Mononuclear cell (primary cell): ENCODE measurements around the gene C11orf54. TPM values are rescaled to one million over a fixed set of nuclear protein-coding genes. Genes with fewer than 3 reads are reported as not detected.

Experiments used
- H3K27me3 ChIP-seq: 2 replicates; pipeline ENCODE4 v1.6.0; 2011; ENCODE audit warnings: low read length, control low read depth; ENCODE audit not compliant: insufficient read depth
- H3K4me1 ChIP-seq: 2 replicates; pipeline ENCODE4 v1.5.1; 2011; ENCODE audit warnings: mild to moderate bottlenecking, low read length, control low read depth; ENCODE audit not compliant: insufficient read depth
- H3K4me3 ChIP-seq: 2 replicates; pipeline ENCODE4 v1.5.1; 2011; ENCODE audit warnings: mild to moderate bottlenecking, low read length, moderate library complexity
- H3K9me3 ChIP-seq: 2 replicates; pipeline ENCODE4 v1.5.1; 2011; ENCODE audit warnings: low read depth, mild to moderate bottlenecking, control low read depth, low read length
- total RNA-seq: library from RNA; depleted of rRNA; stranded (reverse); fragments of >200 nt; gene quantifications from one replicate; pipeline ENCODE4 v1.2.3, GENCODE V29; 2012

Gene C11orf54
- total RNA-seq = 9.8 TPM

GRCh38 chr11:93741094-93741881 lies at the start of gene C11orf54, which contains the start of gene TAF1D:
Gene C11orf54, plus strand, starts transcription at chr11:93741672. Its CDS starts 5,722 bp downstream, at chr11:93747394.
Gene TAF1D, minus strand, starts transcription at chr11:93741495. Its CDS starts 2,191 bp downstream, at chr11:93739304.
- H3K27me3 ChIP-seq = no peaks in the 10 kb centered on the region
- H3K9me3 ChIP-seq = no peaks in the 10 kb centered on the region
- peak within 1 kb of the TSS; percentile 78 for H3K4me3 ChIP-seq
- H3K4me1 ChIP-seq = peaks cover 32% of the 10 kb centered on the region

DNA sequence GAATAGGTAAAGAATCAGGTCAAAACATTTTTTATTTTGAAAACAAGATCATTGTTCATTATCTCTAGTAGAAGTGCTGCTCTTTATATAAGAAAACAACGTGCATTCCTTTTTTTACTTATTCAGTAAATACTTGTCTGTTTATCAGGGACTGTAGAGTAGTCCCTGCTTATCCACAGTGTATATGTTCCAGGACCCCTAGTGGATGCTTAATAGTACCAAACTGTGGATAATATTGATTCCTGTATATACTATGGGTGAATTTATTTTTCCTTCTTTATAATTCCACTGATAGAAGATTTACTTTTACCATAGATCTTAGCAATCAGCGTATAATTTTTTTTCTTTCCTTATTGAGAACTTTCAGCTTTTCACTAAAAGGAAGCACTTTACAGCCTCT lies 47.4 kb upstream of the C11orf54 start:
- Histone ChIP-seq H3K4me1 (no peaks in the 10 kb centered on the region), H3K27me3 (no peaks in the 10 kb centered on the region), H3K4me3 (no peak overlapping the region), H3K9me3 (no peaks in the 10 kb centered on the region)

- Histone ChIP-seq H3K27me3 (no peaks in the 10 kb centered on the region), H3K9me3 (no peaks in the 10 kb centered on the region), H3K4me1 (no peaks in the 10 kb centered on the region), H3K4me3 (no peak overlapping the region)
Observed at GRCh38 chr11:93694557-93694956, 46.9 kb upstream of the C11orf54 start.

GRCh38 chr11:93697611-93698010 lies 43.9 kb upstream of the C11orf54 start:
- Histone ChIP-seq H3K9me3 (no peaks in the 10 kb centered on the region), H3K27me3 (no peaks in the 10 kb centered on the region), H3K4me3 (no peak overlapping the region), H3K4me1 (no peaks in the 10 kb centered on the region)

GRCh38 chr11:93700830-93701229 lies 40.6 kb upstream of the C11orf54 start:
- Histone ChIP-seq H3K4me1 (no peaks in the 10 kb centered on the region), H3K9me3 (no peaks in the 10 kb centered on the region), H3K27me3 (no peaks in the 10 kb centered on the region), H3K4me3 (no peak overlapping the region)

GRCh38 chr11:93704237-93704636 lies 37.2 kb upstream of the C11orf54 start:
- Histone ChIP-seq H3K27me3 (no peaks in the 10 kb centered on the region), H3K4me3 (no peak overlapping the region), H3K4me1 (no peaks in the 10 kb centered on the region), H3K9me3 (peaks cover under 1% of the 10 kb centered on the region)

- Histone ChIP-seq H3K4me1 (no peaks in the 10 kb centered on the region), H3K4me3 (no peak overlapping the region), H3K9me3 (peaks cover 17% of the 10 kb centered on the region)
Observed at GRCh38 chr11:93710239-93710638, 31.2 kb upstream of the C11orf54 start.

DNA sequence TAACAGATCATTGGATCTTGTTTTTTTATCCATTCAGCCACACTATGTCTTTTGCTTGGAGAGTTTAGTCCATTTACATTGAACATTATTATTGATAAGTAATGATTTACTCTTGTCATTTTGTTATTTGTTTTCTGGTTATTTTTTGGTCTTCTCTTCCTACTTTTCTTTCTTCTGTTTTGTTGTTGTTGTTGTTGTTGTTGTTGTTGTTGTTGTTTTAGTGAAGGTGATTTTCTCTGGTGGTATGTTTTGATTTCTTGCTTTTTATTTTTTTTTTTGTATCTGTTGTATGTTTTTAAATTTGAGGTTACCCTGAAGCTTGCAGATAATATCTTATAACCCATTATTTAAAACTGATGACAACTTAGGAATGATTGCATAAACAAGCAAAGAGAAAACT lies 28.8 kb upstream of the C11orf54 start:
- peaks cover 6% of the 10 kb centered on the region for H3K4me1 ChIP-seq
- H3K27me3 ChIP-seq = no peaks in the 10 kb centered on the region
- no peak overlapping the region for H3K4me3 ChIP-seq
- peaks cover 17% of the 10 kb centered on the region for H3K9me3 ChIP-seq

More at GRCh38 chr11:93710239-93710638, 31.2 kb upstream of the C11orf54 start:
- H3K27me3 ChIP-seq = no peaks in the 10 kb centered on the region

DNA sequence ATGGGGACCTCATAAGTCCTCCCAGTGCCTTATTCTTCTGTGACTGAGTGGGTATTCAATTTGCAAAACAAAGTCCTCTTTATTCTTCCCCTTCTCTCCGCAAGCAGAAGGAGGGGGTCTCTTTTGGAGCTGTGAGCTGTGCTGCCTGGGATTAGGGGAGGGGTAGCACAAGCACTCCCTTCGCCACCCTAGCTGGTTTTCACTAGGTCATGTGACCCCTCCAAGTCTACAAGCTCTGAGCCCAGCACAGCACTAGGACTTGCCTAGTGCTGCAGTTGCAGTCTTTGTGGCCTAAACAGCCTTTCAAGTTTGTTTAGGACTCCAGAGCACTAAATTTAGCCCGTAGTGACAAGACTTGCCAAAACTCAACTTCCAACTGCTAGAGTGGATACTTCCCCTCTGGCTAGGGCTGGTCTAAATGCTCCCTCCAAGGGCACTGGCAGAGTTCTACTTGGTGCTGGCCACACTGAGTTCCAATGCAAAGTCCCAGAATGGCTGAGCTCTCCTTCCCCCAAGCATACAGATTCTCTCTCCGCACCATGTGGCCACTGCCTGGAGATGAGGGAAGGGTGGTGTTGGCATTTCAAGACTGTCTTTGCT lies 25.6 kb upstream of the C11orf54 start:
- Histone ChIP-seq H3K4me3 (no peak overlapping the region), H3K27me3 (no peaks in the 10 kb centered on the region), H3K4me1 (peaks cover 24% of the 10 kb centered on the region), H3K9me3 (peaks cover under 1% of the 10 kb centered on the region)

DNA sequence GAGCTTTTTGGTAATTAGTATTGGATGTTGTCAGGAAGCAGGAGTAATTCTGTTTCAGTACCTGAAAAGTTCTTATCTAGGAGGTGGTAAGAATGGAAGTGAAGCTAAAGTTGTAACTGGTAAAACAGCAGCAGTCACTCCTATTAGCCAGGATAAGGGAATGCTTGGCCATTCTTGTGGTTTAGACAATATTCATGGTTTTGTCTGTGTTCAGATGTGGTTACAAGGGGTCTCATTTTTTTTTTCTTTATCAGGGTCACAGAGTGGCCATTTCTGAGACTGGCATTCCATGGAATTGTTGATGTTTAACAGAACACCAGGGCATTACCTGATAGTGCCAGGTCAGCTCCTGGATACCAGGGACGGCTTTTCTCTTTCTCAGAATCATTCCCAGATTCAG lies 24.0 kb upstream of the C11orf54 start:
- H3K4me1 ChIP-seq = peaks cover 24% of the 10 kb centered on the region
- no peaks in the 10 kb centered on the region for H3K27me3 ChIP-seq
- H3K4me3 ChIP-seq = no peak overlapping the region
- H3K9me3 ChIP-seq = no peaks in the 10 kb centered on the region

- Histone ChIP-seq H3K4me1 (peaks cover 24% of the 10 kb centered on the region), H3K4me3 (no peak overlapping the region), H3K9me3 (no peaks in the 10 kb centered on the region), H3K27me3 (no peaks in the 10 kb centered on the region)
Observed at GRCh38 chr11:93718057-93718563, 23.4 kb upstream of the C11orf54 start.

DNA sequence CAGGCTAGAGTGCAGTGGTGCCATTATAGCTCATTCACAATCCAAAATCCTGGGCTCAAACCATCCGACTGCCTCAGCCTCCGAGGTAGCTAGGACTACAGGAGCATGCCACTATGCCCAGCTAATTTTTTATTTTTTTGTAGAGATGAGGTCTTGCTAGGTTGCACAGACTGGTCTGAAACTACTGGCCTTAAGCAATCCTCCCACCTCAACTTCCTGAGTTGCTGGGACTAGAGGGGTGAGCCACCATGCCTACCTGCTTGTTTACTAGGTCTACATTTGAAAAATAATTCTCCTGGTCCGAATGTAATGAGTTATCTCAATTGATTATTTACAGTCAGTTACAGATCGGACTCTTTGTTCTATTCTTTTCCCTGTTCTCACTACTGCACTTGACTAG lies 22.2 kb upstream of the C11orf54 start:
- no peaks in the 10 kb centered on the region for H3K27me3 ChIP-seq
- no peak overlapping the region for H3K4me3 ChIP-seq
- no peaks in the 10 kb centered on the region for H3K9me3 ChIP-seq
- H3K4me1 ChIP-seq = peaks cover 24% of the 10 kb centered on the region

GRCh38 chr11:93720522-93720921 lies 20.9 kb upstream of the C11orf54 start:
- H3K4me3 ChIP-seq = no peak overlapping the region
- H3K4me1 ChIP-seq = peaks cover 24% of the 10 kb centered on the region
- no peaks in the 10 kb centered on the region for H3K27me3 ChIP-seq
- no peaks in the 10 kb centered on the region for H3K9me3 ChIP-seq

GRCh38 chr11:93724089-93724488 lies 17.4 kb upstream of the C11orf54 start:
- peaks cover 4% of the 10 kb centered on the region for H3K4me1 ChIP-seq
- no peak overlapping the region for H3K4me3 ChIP-seq
- no peaks in the 10 kb centered on the region for H3K27me3 ChIP-seq
- no peaks in the 10 kb centered on the region for H3K9me3 ChIP-seq

DNA sequence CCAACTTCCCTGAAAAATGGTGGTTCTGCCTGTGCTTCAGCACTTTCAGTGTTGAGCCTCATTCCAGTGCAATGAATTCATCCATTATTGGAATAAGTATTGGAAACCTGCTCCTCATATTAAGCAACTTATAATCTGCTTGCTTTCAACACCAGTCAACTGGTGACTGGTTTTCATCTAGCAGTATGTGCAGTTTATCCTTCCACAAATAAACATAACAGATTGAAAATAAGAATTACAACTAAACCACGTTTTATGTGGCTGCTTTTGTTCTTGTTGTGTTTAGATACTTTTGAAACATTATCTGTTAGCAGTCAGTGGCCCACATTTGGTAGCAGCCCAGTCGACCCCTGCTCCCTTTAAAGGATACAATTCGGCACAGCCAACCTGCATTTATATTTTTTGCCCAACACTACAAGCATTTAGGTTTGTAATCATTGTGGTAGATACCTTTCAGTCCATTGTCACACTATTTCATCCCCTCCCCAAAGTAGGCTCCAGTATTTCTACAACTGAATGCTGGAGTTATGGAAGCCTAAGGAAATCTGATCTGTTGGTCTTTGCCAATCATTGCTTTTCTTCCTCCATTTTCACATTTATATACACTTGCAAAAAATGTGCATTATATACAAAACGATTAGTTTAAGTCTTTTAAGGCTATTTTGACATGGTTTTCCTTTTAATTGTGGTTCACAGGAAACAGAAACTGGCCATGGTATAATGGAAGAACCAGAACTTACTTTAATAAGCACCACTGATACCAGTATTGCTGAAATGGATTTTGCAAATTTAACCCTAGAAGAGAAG lies 13.3 kb upstream of the C11orf54 start:
- Histone ChIP-seq H3K4me1 (no peaks in the 10 kb centered on the region), H3K9me3 (no peaks in the 10 kb centered on the region), H3K27me3 (no peaks in the 10 kb centered on the region), H3K4me3 (no peak overlapping the region)
